Astrocyte (in vitro differentiated cells and primary cell): ENCODE measurements around the gene ASCL5.

Experiments
- CTCF ChIP-seq: IDR thresholded peaks from 2 replicates; pipeline ENCODE4 v1.5.1; 2011; ENCODE audit warnings: low read depth, mild to moderate bottlenecking, inconsistent platforms, low read length, moderate library complexity; ENCODE audit not compliant: insufficient read depth
- EZH2 ChIP-seq: IDR thresholded peaks from 2 replicates; pipeline ENCODE4 v1.6.1; 2012; ENCODE audit warnings: mild to moderate bottlenecking, low read length, inconsistent platforms; ENCODE audit not compliant: insufficient read depth

- TF ChIP-seq CTCF = no peak
- TF ChIP-seq EZH2 = no peak
Observed at GRCh38 chr1:201103666-201104065, 23.3 kb downstream of the ASCL5 start.
